SK-N-SH (cell line): ENCODE data around the gene SERPINB10. TPM values are rescaled to one million over a fixed set of nuclear protein-coding genes. Genes with fewer than 3 reads are reported as not detected.

Experiments used
- CTCF ChIA-PET: fragments of 300-600, 350-600 bp; formaldehyde crosslinking; extraction: SDS; loops from one replicate; lab custom pipeline; 2021; lab: Yijun Ruan, JAX
- POLR2A ChIA-PET: fragments of 350-600 bp; sonication (Branson Sonifier 250); formaldehyde crosslinking; extraction: SDS; loops from one replicate; lab custom pipeline; 2020; ENCODE audit warnings: antibody characterized with exemption, inconsistent platforms; lab: Yijun Ruan, JAX
- DNase-seq: peaks from one replicate; pipeline ENCODE4 v3.0.0; 2012
- H2AFZ ChIP-seq: fragments of 200-600 bp; sonication (generic); 2 replicates; pipeline ENCODE4 v1.8.1; 2016; ENCODE audit warnings: antibody characterized with exemption, mild to moderate bottlenecking, low read depth
- H3F3A ChIP-seq: fragments of 200-600 bp; sonication (generic); replicated peaks from 2 replicates; pipeline ENCODE3; 2016; ENCODE audit warnings: antibody characterized with exemption, mild to moderate bottlenecking; ENCODE audit not compliant: insufficient read depth
- H3K27ac ChIP-seq, 2 experiments: fragments of 200-500 bp in 1 of 2; fragments of 200-600 bp in 1 of 2; sonication (Bioruptor generic) in 1 of 2; sonication (generic), shearing (Covaris generic) in 1 of 2; 2 replicates each; pipeline versions ENCODE4 v1.5.1 to v1.6.1; 2014 to 2016; ENCODE audit warnings: low read depth in 2 of 2, inconsistent platforms in 1 of 2, low read length in 1 of 2, mild to moderate bottlenecking in 1 of 2, mixed read lengths in 1 of 2
- H3K27me3 ChIP-seq: fragments of 200-600 bp; sonication (generic), shearing (Covaris generic); 2 replicates; pipeline ENCODE4 v1.6.1; 2016; ENCODE audit warnings: mixed run types; ENCODE audit not compliant: insufficient read depth
- H3K36me3 ChIP-seq, 2 experiments: fragments of 200-500 bp in 1 of 2; fragments of 200-600 bp in 1 of 2; sonication (Bioruptor generic) in 1 of 2; sonication (generic) in 1 of 2; replicated peaks in 1 of 2; 2 replicates each; pipeline versions ENCODE3 to v1.5.1; 2014 to 2016; ENCODE audit warnings: low read length in 1 of 2, mild to moderate bottlenecking in 1 of 2; ENCODE audit not compliant: insufficient read depth in 2 of 2, control insufficient read depth in 1 of 2
- H3K4me1 ChIP-seq, 2 experiments: fragments of 200-500 bp in 1 of 2; fragments of 200-600 bp in 1 of 2; sonication (Bioruptor generic) in 1 of 2; sonication (generic), shearing (Covaris generic) in 1 of 2; 2 replicates each; pipeline versions ENCODE4 v1.5.1 to v1.6.1; 2014 to 2016; ENCODE audit warnings: low read depth in 1 of 2, low read length in 1 of 2, mixed run types in 1 of 2; ENCODE audit not compliant: insufficient read depth in 2 of 2, control insufficient read depth in 1 of 2
- H3K4me2 ChIP-seq: fragments of 200-600 bp; sonication (generic), shearing (Covaris generic); 2 replicates; pipeline ENCODE4 v1.6.1; 2017; ENCODE audit warnings: mixed run types
- H3K4me3 ChIP-seq, 2 experiments: fragments of 200-500 bp in 1 of 2; fragments of 200-600 bp in 1 of 2; sonication (Bioruptor generic) in 1 of 2; sonication (generic), shearing (Covaris generic) in 1 of 2; 2 replicates each; pipeline versions ENCODE4 v1.5.1 to v1.8.1; 2014 to 2016; ENCODE audit warnings: low read depth in 2 of 2, inconsistent platforms in 1 of 2, low read length in 1 of 2, mild to moderate bottlenecking in 1 of 2, mixed read lengths in 1 of 2, moderate library complexity in 1 of 2
- H3K79me2 ChIP-seq: fragments of 200-600 bp; sonication (generic); 2 replicates; pipeline ENCODE4 v1.8.1; 2017; ENCODE audit warnings: mild to moderate bottlenecking; ENCODE audit not compliant: insufficient read depth
- H3K9ac ChIP-seq: fragments of 200-600 bp; sonication (generic); 2 replicates; pipeline ENCODE4 v1.6.1; 2017; ENCODE audit warnings: mixed run types
- H3K9me2 ChIP-seq: fragments of 200-600 bp; sonication (generic); 2 replicates; pipeline ENCODE4 v1.6.1; 2017; ENCODE audit warnings: mixed run types
- H3K9me3 ChIP-seq: fragments of 200-600 bp; sonication (generic); 2 replicates; pipeline ENCODE4 v1.6.1; 2017; ENCODE audit warnings: mixed run types, mild to moderate bottlenecking, moderate library complexity
- H4K20me1 ChIP-seq: fragments of 200-600 bp; sonication (generic); 2 replicates; pipeline ENCODE4 v1.6.1; 2017; ENCODE audit warnings: mild to moderate bottlenecking, mixed run types; ENCODE audit not compliant: insufficient read depth
- ELF1 ChIP-seq: IDR thresholded peaks from 2 replicates; pipeline ENCODE4 v1.4.0; 2012
- EP300 ChIP-seq, 2 experiments: IDR thresholded peaks; 2 replicates each; pipeline versions ENCODE4 v1.4.0 to v1.6.1; 2012; ENCODE audit warnings: borderline replicate concordance in 1 of 2, low read depth in 1 of 2, low read length in 1 of 2
- FOSL2 ChIP-seq: IDR thresholded peaks from 2 replicates; pipeline ENCODE4 v1.4.0; 2012; ENCODE audit warnings: low read depth, mild to moderate bottlenecking, moderate library complexity, borderline replicate concordance
- FOXM1 ChIP-seq: IDR thresholded peaks from 2 replicates; pipeline ENCODE4 v1.4.0; 2012; ENCODE audit warnings: low read depth, mild to moderate bottlenecking
- GATA2 ChIP-seq: sonication (generic); formaldehyde crosslinking; IDR thresholded peaks from 2 replicates; pipeline ENCODE4 v1.5.0; 2020; ENCODE audit warnings: mild to moderate bottlenecking, missing genetic modification reagents
- IRF3 ChIP-seq: fragments of 150-350 bp; IDR thresholded peaks from 2 replicates; pipeline ENCODE4 v1.6.1; 2016; ENCODE audit warnings: mild to moderate bottlenecking, low read depth, low read length
- JUND ChIP-seq: IDR thresholded peaks from 2 replicates; pipeline ENCODE4 v1.4.0; 2012
- MEF2A ChIP-seq: IDR thresholded peaks from 2 replicates; pipeline ENCODE4 v1.4.0; 2012; ENCODE audit warnings: low read depth, borderline replicate concordance
- MXI1 ChIP-seq: IDR thresholded peaks from 2 replicates; pipeline ENCODE4 v1.6.1; 2012; ENCODE audit warnings: mild to moderate bottlenecking, low read depth, low read length, improper control_type of control experiment
- NFIC ChIP-seq: IDR thresholded peaks from 2 replicates; pipeline ENCODE4 v1.4.0; 2012; ENCODE audit warnings: borderline replicate concordance
- RAD21 ChIP-seq: IDR thresholded peaks from 2 replicates; pipeline ENCODE4 v1.6.1; 2012; ENCODE audit warnings: mild to moderate bottlenecking, low read length
- RCOR1 ChIP-seq: fragments of 150-350 bp; IDR thresholded peaks from 2 replicates; pipeline ENCODE4 v1.6.1; 2017; ENCODE audit warnings: antibody characterized with exemption, low read length
- RFX5 ChIP-seq: IDR thresholded peaks from 2 replicates; pipeline ENCODE4 v1.6.1; 2012; ENCODE audit warnings: mild to moderate bottlenecking, improper control_type of control experiment, low read length
- SIN3A ChIP-seq: IDR thresholded peaks from 2 replicates; pipeline ENCODE4 v1.6.1; 2012; ENCODE audit warnings: low read depth, mild to moderate bottlenecking, low read length, moderate library complexity, borderline replicate concordance
- SMC3 ChIP-seq: IDR thresholded peaks from 2 replicates; pipeline ENCODE4 v1.6.1; 2012; ENCODE audit warnings: low read depth, low read length, improper control_type of control experiment
- TEAD4 ChIP-seq: IDR thresholded peaks from 2 replicates; pipeline ENCODE4 v1.4.0; 2012; ENCODE audit warnings: mild to moderate bottlenecking, borderline replicate concordance; ENCODE audit not compliant: insufficient read depth
- YY1 ChIP-seq: IDR thresholded peaks from 2 replicates; pipeline ENCODE4 v1.4.0; 2012; ENCODE audit warnings: low read depth, mild to moderate bottlenecking
- ZBTB33 ChIP-seq: IDR thresholded peaks from 2 replicates; pipeline ENCODE4 v1.4.0; 2012; ENCODE audit warnings: low read depth, borderline replicate concordance
- WGBS: methylation state at CpG from one replicate; pipeline ENCODE4 v1.1.6; 2017; ENCODE audit warnings: low lambda C conversion rate; 5-methylcytosine and 5-hydroxymethylcytosine counted together
- polyA plus RNA-seq, 3 experiments: library from polyadenylated mRNA; depleted of rRNA; stranded (reverse); fragments of >200 nt; gene quantifications; 2 replicates each; pipeline ENCODE4 v1.2.3, GENCODE V29; 2012
- TF ChIP-seq, protein P1 (sequence below): IDR thresholded peaks from 2 replicates; pipeline ENCODE4 v1.4.0; 2012; ENCODE audit warnings: low read depth
- TF ChIP-seq, protein P2 (sequence below): fragments of 150-350 bp; IDR thresholded peaks from 2 replicates; pipeline ENCODE4 v1.6.1; 2017; ENCODE audit warnings: antibody characterized with exemption, low read length, low read depth, borderline replicate concordance
- TF ChIP-seq, protein P3 (sequence below): fragments of 200-600 bp; sonication (generic); IDR thresholded peaks from 2 replicates; pipeline ENCODE4 v1.6.1; 2017; ENCODE audit warnings: antibody characterized with exemption, mild to moderate bottlenecking, moderate library complexity

The SERPINB10 gene
- polyA plus RNA-seq, 1 of the 3 experiments (the other 2 are of a cell fraction), result 0.10 TPM

DNA sequence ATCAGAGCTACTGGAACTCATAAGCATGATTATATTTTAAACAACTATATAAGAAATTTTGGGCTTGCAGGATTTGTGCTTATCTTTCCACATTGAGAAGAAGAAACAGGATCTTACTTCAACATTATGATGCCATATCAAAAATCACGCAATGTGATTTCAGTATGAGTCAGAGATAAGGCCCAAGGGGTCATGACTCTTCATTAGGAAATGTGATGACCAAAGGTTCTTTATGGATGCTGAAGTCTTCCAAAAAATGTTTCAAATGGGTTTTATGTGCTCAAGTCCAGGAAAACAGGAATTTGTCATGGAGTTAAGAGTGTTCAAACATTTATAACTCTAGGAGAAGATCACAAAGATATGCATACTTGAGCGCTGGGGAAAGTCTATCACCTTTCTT is 28.0 kb upstream of the SERPINB10 start:
- H3K9me3 ChIP-seq, result no peaks in the 10 kb centered on the region
- 27% methylated on average over 2 of the region's 2 CpGs for WGBS
- no peak overlapping the region for H3K4me2 ChIP-seq
- H3K27me3 ChIP-seq, result no peaks in the 10 kb centered on the region
- no peak overlapping the region for H3K9ac ChIP-seq
- CTCF ChIA-PET, result interaction anchor here (1.4 kb wide), 1 partner anchor 71 kb away, joined by 3 read pairs; no protein-coding TSS in a partner anchor
- H3K27ac ChIP-seq, result no peak overlapping the region
- H3F3A ChIP-seq, result no peaks in the 10 kb centered on the region
- no peak for TF ChIP-seq RAD21
- TF ChIP-seq EP300 (IDR thresholded peaks at IDR 0.05; ENCODE audit: borderline replicate concordance in 1 of 2, low read depth in 1 of 2, low read length in 1 of 2), result no peak
- 0 out of 2 replicates have a peak, but pooled peaks have one; percentile 7 for TF ChIP-seq JUND
- POLR2A ChIA-PET, result no interaction called here
- H3K9me2 ChIP-seq, result no peaks in the 10 kb centered on the region
- no peaks in the 10 kb centered on the region; a peak in 3 of 4 replicates for H3K4me1 ChIP-seq
- H3K4me3 ChIP-seq, result no peak overlapping the region
- no peaks in the 10 kb centered on the region for H3K36me3 ChIP-seq
- H2AFZ ChIP-seq, result no peak overlapping the region
- no peaks in the 10 kb centered on the region for H4K20me1 ChIP-seq
- no peaks in the 10 kb centered on the region for H3K79me2 ChIP-seq
- DNase-seq, result no peak

GRCh38 chr18:63881851-63882250 is 25.9 kb upstream of the SERPINB10 start:
- ChIA-PET POLR2A (no interaction called here), CTCF (interaction anchor here (0.9 kb wide), 1 partner anchor 364 kb away, joined by 3 read pairs; no protein-coding TSS in a partner anchor)
- H3K4me3 ChIP-seq, result no peak overlapping the region
- no peak overlapping the region for H3K4me2 ChIP-seq
- H4K20me1 ChIP-seq, result no peaks in the 10 kb centered on the region
- WGBS, result 31% methylated on average over 4 of the region's 4 CpGs
- H3K9ac ChIP-seq, result no peak overlapping the region
- peaks cover 3% of the 10 kb centered on the region; the same call in 1 of the 2 replicates for H3K27me3 ChIP-seq
- H3K27ac ChIP-seq, result no peak overlapping the region
- no peaks in the 10 kb centered on the region for H3K36me3 ChIP-seq
- no peaks in the 10 kb centered on the region for H3K79me2 ChIP-seq
- H2AFZ ChIP-seq, result peak overlapping the region; percentile 9; the same call in 1 of the 2 replicates
- H3F3A ChIP-seq, result no peaks in the 10 kb centered on the region
- no peaks in the 10 kb centered on the region for H3K9me3 ChIP-seq
- DNase-seq, result no peak
- H3K9me2 ChIP-seq, result no peaks in the 10 kb centered on the region
- H3K4me1 ChIP-seq, result no peaks in the 10 kb centered on the region; a peak in 3 of 4 replicates
- TF ChIP-seq RFX5, result no peak
- TF ChIP-seq, protein P1, sequence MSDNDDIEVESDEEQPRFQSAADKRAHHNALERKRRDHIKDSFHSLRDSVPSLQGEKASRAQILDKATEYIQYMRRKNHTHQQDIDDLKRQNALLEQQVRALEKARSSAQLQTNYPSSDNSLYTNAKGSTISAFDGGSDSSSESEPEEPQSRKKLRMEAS, result no peak
- no peak for TF ChIP-seq ZBTB33
- TF ChIP-seq NFIC, result no peak
- TF ChIP-seq YY1, result no peak
- TF ChIP-seq, protein P2, sequence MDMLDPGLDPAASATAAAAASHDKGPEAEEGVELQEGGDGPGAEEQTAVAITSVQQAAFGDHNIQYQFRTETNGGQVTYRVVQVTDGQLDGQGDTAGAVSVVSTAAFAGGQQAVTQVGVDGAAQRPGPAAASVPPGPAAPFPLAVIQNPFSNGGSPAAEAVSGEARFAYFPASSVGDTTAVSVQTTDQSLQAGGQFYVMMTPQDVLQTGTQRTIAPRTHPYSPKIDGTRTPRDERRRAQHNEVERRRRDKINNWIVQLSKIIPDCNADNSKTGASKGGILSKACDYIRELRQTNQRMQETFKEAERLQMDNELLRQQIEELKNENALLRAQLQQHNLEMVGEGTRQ, result no peak
- no peak for TF ChIP-seq FOSL2
- TF ChIP-seq, protein P3, sequence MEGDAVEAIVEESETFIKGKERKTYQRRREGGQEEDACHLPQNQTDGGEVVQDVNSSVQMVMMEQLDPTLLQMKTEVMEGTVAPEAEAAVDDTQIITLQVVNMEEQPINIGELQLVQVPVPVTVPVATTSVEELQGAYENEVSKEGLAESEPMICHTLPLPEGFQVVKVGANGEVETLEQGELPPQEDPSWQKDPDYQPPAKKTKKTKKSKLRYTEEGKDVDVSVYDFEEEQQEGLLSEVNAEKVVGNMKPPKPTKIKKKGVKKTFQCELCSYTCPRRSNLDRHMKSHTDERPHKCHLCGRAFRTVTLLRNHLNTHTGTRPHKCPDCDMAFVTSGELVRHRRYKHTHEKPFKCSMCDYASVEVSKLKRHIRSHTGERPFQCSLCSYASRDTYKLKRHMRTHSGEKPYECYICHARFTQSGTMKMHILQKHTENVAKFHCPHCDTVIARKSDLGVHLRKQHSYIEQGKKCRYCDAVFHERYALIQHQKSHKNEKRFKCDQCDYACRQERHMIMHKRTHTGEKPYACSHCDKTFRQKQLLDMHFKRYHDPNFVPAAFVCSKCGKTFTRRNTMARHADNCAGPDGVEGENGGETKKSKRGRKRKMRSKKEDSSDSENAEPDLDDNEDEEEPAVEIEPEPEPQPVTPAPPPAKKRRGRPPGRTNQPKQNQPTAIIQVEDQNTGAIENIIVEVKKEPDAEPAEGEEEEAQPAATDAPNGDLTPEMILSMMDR, result no peak
- TF ChIP-seq FOXM1, result no peak
- TF ChIP-seq IRF3, result no peak
- TF ChIP-seq TEAD4, result no peak
- no peak for TF ChIP-seq MEF2A
- TF ChIP-seq GATA2 (CRISPR knock-in tag), result no peak
- TF ChIP-seq MXI1, result no peak
- no peak for TF ChIP-seq SMC3
- no peak for TF ChIP-seq ELF1
- TF ChIP-seq RCOR1, result no peak
- TF ChIP-seq SIN3A, result no peak
